HEK293 (cell line): Measurements from ENCODE around the gene MLH1.

Source experiments
- CTCF ChIP-seq: fragments of 450-650 bp; formaldehyde crosslinking; IDR thresholded peaks from 2 replicates; pipeline ENCODE4 v1.5.1; 2016; ENCODE audit warnings: missing biosample characterization, missing genetic modification characterization
- GLI4 ChIP-seq: fragments of 450-650 bp; formaldehyde crosslinking; IDR thresholded peaks from 2 replicates; pipeline ENCODE4 v1.5.1; 2016; ENCODE audit warnings: missing biosample characterization, missing genetic modification characterization
- MZF1 ChIP-seq: fragments of 450-650 bp; formaldehyde crosslinking; IDR thresholded peaks from 2 replicates; pipeline ENCODE4 v1.5.1; 2017; ENCODE audit warnings: missing biosample characterization, missing genetic modification characterization, borderline replicate concordance
- ZBTB17 ChIP-seq: fragments of 450-650 bp; formaldehyde crosslinking; IDR thresholded peaks from 2 replicates; pipeline ENCODE4 v1.5.1; 2016; ENCODE audit warnings: missing biosample characterization, missing genetic modification characterization
- ZBTB49 ChIP-seq: fragments of 450-650 bp; formaldehyde crosslinking; IDR thresholded peaks from 2 replicates; pipeline ENCODE4 v1.5.1; 2016; ENCODE audit warnings: missing biosample characterization, missing genetic modification characterization, low read depth
- ZNF121 ChIP-seq: fragments of 450-650 bp; formaldehyde crosslinking; IDR thresholded peaks from 2 replicates; pipeline ENCODE4 v1.5.1; 2016; ENCODE audit warnings: missing biosample characterization, missing genetic modification characterization
- ZNF138 ChIP-seq: fragments of 450-650 bp; formaldehyde crosslinking; IDR thresholded peaks from 2 replicates; pipeline ENCODE4 v1.5.1; 2016; ENCODE audit warnings: missing biosample characterization, missing genetic modification characterization, borderline replicate concordance
- ZNF302 ChIP-seq: fragments of 450-650 bp; formaldehyde crosslinking; IDR thresholded peaks from 2 replicates; pipeline ENCODE4 v1.5.1; 2016; ENCODE audit warnings: missing biosample characterization, missing genetic modification characterization, low read depth
- ZNF350 ChIP-seq: fragments of 450-650 bp; formaldehyde crosslinking; IDR thresholded peaks from 2 replicates; pipeline ENCODE4 v1.5.0; 2017; ENCODE audit warnings: missing biosample characterization, mild to moderate bottlenecking, missing genetic modification characterization
- ZNF513 ChIP-seq: fragments of 450-650 bp; IDR thresholded peaks from 2 replicates; pipeline ENCODE4 v1.5.1; 2018; ENCODE audit warnings: missing biosample characterization, missing genetic modification characterization
- ZNF560 ChIP-seq: fragments of 450-650 bp; formaldehyde crosslinking; IDR thresholded peaks from 2 replicates; pipeline ENCODE4 v1.5.1; 2017; ENCODE audit warnings: missing biosample characterization, missing genetic modification characterization, borderline replicate concordance
- ZNF621 ChIP-seq: fragments of 450-650 bp; formaldehyde crosslinking; IDR thresholded peaks from 2 replicates; pipeline ENCODE4 v1.5.1; 2017; ENCODE audit warnings: missing biosample characterization, missing genetic modification characterization
- ZNF76 ChIP-seq: fragments of 450-650 bp; formaldehyde crosslinking; IDR thresholded peaks from 2 replicates; pipeline ENCODE4; 2016; ENCODE audit warnings: low read depth, missing biosample characterization, missing genetic modification characterization, borderline replicate concordance

GRCh38 chr3:36988356-36988755 lies 5.0 kb upstream of the MLH1 start:
- no peak for TF ChIP-seq CTCF (tag by site-specific recombination)
- no peak for TF ChIP-seq ZBTB17 (tag by site-specific recombination)
- TF ChIP-seq MZF1 (tag by site-specific recombination), result no peak
- TF ChIP-seq ZNF560, result no peak
- no peak for TF ChIP-seq ZNF350 (tag by site-specific recombination)
- TF ChIP-seq ZNF621 (tag by site-specific recombination), result no peak
- no peak for TF ChIP-seq ZNF513 (tag by site-specific recombination)
- TF ChIP-seq ZNF76 (tag by site-specific recombination), result no peak
- TF ChIP-seq ZNF302 (tag by site-specific recombination), result no peak
- no peak for TF ChIP-seq ZBTB49 (tag by site-specific recombination)
- no peak for TF ChIP-seq GLI4
- TF ChIP-seq ZNF121 (tag by site-specific recombination), result no peak
- TF ChIP-seq ZNF138 (tag by site-specific recombination), result no peak
